Activated CD8-positive, alpha-beta memory T cell treated with anti-CD3 and anti-CD28 coated beads, Interleukin-2, amount 50 U/mL, for 1 hour (primary cell): Measurements from ENCODE around the gene SYT9.

ENCODE experiments used
- DNase-seq: peaks from one replicate; pipeline ENCODE4 v3.0.0-alpha.2; 2020; ENCODE audit errors: extremely low read depth

Gene SYT9, protein sequence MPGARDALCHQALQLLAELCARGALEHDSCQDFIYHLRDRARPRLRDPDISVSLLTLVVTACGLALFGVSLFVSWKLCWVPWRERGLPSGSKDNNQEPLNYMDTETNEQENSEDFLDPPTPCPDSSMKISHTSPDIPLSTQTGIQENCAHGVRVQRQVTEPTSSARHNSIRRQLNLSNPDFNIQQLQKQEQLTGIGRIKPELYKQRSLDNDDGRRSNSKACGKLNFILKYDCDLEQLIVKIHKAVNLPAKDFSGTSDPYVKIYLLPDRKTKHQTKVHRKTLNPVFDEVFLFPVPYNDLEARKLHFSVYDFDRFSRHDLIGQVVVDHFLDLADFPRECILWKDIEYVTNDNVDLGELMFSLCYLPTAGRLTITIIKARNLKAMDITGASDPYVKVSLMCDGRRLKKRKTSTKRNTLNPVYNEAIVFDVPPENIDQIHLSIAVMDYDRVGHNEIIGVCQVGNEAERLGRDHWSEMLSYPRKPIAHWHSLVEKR

DNA sequence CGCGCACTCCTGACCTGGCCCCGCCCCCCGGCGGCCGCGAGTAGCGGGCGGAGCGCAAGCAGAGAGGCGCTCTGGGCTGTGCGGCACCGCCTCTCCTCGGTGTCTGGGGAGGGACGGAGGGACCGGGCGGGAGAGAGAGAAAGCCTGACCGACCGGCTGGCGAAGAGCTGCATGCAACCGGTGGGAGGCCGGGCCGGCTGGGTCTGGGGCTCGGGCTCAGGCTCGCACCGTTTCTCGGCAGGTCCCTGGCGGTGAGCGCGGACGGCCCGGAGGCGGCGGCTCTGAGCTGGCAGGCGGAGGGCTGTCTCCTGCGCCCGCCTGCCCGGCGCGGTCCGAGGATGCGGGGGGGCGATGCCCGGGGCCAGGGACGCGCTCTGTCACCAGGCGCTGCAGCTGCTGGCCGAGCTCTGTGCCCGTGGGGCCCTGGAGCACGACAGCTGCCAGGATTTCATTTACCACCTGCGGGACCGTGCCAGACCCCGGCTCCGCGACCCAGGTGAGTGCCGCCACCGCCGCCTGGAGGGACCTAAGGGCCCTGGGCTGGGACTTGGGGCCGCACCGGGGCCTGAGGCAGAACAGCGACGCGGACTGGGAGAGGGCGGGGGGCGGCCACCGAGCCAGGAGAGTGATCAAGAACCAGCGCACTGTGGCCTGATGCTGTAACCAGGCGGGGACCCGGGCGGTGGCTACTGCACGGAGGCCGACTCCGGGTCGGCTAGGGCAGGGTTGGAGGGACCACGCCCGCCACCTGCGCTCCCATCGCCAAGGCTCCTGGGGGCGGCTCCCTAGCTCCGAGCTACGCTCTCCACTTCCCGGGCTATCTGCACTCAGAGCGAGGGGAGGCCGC is at the start of gene SYT9:
Gene SYT9, plus strand, starts transcription at position 69 of the 847 bp plus-strand sequence. Its CDS starts 283 bp downstream, at position 352.
- no peak for DNase-seq

DNA sequence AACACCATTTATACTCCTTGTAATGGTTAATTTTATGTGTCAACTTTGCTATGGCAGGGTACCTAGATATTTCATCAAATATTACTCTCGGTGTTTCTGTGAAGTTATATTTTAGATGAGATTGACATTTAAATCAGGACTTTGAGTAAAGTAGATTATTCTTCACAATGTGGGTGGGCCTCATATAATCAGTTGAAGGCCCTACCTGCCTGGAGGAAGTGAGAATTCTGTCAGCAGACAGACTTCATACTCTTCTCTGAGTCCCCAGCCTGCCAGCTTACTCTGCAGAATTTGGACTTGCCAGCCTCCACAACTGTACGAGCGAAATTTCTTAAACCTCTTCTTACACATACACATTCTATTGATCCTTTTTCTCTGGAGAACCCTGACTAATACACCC is 49.3 kb upstream of the SYT9 start:
- no peak for DNase-seq

DNA sequence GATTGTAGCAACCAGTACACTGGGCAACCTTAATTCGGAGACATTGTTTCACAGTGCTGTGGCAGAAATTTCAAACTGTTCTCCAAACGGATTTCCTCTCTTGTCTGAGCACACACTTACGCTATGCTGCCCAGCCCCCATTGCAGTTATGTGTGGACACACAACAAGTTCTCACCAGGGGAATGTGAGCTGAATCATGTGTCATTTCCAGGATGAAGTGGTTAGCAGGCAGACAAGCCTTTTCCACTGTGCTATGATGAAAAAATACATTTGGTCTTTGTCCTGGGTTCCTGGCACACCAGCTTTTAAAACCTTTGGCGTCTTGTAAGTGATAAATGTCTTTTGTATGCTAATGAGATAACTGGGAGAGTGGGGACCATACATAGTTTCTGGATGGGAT is 46.9 kb upstream of the SYT9 start:
- DNase-seq, result no peak

DNA sequence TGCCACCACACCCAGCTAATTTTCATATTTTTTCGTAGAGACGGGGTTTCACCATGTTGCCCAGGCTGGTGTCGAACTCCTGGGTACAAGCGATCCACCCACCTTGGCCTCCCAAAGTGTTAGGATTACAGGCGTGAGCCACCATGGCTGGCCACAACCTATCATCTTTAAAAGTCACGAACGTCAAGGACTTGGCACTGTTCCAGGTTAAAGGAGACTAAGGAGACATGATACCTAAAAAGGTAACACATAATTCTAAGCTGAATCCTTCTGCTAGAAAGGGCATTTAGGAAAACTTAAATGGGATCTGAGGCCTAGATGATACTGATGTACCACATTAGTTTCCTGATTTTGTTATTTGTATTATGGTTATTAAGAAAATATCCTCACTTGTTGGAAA is 43.3 kb upstream of the SYT9 start:
- no peak for DNase-seq

DNA sequence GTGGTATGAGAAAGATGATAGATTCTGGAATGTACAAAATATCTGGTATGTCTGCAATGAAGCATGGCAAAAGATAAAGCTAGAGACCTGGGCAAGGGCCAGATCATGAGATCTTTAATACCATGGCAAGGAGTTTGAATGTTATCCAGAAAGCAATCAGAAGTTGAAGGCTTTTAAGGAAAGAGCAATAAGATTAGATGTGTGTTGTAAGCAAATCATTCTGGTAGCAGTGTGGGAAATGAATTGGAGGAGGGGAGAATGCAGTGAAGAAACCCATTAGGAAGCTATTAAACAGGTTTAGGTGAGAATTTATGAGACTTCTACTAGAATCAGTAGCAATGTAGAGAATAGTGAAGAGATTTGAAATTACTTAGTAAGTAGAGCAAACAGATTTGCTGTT is 32.2 kb upstream of the SYT9 start:
- no peak for DNase-seq

DNA sequence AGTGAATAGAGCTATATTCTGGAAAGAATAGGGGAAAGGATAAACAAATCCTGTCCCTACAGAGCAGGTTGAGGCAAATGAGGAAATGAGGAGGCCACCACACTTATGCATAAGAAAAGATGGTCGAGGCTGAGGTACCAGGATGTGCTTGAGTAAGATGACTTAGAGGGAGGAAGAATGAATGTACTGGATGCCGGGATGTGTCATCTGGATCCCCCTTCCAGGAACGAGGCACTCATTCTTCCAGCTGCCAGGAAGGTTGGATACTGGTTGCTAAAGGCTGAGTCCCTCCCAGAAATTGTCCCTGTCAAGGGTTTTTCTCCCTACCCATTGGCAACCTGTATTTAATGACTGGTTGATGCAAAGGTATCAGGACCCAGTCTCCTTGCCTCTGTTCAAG is 31.1 kb upstream of the SYT9 start:
- DNase-seq, result no peak

DNA sequence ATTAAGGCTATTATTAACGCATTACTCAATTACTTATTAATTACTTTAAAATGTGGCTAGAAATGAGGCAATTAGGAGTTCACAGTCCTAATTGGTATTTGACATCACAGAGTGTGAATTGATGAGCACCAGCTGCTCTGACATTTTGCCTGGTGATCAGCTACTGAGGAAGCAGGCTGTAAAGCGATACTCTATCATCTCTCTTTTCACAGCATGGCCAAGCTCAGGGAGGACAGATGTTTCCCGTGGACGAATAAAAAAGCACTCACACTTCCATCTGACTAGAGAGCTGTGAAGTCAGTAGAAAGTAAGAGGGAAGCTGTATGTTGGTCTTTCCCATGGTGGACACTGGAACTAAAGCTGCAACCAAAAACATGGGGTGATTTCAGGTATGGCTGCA is 29.1 kb upstream of the SYT9 start:
- no peak for DNase-seq

DNA sequence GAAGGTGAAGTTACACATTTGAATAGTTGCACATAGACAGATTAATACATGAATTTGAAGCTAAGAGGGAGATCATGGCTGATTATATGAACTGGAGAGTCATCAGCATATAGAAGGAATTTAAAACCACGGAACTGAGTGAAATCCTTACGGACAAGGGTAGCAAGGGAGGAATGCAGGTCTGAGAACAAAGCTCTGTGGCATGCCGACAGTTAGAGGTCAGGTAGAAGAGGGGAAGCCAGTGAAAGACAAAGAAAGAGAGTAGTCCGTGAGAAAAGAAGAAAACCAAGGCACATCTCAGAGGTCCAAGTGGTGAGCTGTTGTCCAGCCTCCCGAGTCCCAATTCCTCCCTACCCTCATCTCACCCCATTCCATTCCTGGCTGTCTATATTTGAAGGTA is 11.8 kb upstream of the SYT9 start:
- DNase-seq, result no peak

DNA sequence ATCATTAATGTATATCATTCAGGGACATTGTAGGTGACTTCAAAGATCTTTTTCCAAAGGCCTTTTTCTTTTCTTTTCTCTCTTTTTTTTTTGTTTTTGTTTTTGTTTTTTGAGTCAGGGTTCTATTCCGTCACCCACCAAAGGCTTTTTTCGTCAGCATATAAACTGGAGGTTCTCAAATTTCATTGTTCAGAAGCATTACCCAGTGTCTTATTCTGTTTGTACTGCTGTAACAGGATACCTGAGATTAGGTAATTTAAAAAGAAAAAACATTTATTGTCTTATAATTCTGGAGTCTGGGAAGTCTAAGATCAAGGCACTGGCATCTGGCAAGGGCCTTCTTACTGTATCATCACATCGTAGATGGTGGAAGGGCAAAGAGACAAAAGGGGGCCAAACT is 6.4 kb upstream of the SYT9 start:
- no peak for DNase-seq

DNA sequence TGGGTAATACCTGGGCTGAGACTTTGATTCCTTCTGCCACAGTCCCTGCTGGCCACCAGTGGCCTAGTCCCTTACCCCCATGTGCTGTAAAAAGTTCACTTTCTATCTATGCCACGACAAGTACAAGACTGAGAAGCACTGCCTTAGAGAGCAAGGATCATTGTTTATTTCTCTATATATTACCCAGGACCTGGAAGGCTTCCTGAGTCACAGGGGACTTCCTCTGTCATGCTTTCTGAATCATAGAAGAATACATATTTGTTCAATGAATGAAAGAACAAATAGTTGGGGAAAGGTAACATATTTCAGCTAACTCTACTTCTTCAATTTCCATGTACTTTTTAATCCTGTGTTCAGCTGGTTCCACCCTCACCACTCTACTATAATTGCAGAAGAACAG is 5.5 kb upstream of the SYT9 start:
- DNase-seq, result no peak

DNA sequence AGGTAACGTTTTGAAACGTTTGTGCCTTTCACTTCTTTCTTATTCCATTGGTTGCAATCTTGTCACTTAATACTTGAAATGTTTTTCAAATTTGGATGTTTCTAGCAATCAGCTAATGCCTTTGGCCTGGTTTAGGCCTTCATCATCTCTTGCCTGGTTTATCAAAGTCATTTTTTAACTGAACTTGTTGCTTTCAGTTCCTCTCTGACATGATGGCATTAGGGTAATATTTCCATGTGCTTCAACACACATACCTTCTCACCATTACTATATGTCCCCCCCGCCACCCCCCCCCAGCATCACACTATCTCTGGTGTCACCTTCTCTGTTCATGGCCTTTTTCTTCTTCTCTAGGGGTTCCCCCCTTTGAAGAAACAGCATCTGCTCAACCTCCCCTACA is 1.5 kb upstream of the SYT9 start:
- DNase-seq, result no peak

DNA sequence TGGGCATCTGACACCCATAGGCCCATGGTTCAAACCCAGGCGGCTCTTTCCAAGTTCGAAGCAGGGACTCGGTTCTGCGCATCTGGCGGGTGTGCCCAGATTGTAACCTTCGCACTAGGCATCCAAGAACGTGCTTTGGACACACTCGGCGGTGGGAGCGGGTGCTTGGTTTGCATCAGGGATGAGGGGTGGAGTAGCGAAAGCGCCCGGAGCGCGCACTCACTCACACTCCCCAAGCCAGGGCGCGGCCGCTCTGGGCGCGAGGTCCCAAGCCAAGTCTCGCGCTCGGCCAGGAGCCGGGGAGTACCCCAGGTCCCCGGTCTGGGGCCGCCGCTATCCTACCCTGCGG is 243 bp upstream of the SYT9 start:
- DNase-seq, result no peak

DNA sequence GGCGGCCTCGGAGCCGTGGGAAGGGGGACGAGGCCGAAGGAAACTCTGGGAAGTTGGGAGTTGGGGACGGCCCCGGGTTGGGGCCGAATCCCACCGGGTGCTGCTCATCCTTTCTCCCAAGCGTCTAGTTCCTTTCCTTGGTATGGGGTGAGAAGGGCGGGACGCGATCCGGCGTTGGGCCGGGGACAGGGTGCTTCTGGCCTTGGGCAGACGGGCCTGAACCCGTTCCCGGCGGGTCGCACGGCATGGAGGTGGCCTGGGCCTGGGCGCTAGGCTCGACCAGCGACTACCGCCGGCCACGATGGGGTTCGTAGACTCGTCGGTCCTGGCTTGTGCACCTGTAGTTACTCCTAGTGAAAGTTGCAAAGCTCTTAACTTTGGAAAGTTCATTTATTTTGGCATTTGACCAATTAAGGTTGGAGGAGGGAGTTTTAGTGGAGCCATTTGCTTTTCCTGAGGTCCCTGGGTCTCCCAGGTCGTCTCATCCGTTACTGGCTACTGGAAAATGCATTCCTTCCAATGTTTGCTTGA is 1.0 kb downstream of the SYT9 start:
- DNase-seq, result no peak

DNA sequence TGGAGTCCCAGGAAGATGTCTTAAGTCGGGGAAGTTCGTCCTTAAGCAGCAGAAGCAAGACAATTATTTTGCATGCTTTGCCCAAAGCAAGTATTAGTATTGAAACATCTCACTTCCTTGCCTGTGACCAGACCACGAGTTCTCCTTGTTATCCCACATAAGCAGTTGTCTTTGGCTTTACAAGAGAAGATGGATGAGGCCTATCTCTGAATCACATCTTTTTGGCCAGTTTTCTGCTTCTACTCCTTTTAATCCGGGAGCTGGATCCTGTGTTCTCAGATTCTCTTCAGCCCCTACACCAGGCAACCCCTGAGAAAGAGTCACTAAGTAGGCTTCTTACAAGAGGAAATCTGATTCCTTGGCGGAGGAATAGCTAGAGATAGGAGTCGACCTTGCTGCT is 2.1 kb downstream of the SYT9 start:
- DNase-seq, result no peak

DNA sequence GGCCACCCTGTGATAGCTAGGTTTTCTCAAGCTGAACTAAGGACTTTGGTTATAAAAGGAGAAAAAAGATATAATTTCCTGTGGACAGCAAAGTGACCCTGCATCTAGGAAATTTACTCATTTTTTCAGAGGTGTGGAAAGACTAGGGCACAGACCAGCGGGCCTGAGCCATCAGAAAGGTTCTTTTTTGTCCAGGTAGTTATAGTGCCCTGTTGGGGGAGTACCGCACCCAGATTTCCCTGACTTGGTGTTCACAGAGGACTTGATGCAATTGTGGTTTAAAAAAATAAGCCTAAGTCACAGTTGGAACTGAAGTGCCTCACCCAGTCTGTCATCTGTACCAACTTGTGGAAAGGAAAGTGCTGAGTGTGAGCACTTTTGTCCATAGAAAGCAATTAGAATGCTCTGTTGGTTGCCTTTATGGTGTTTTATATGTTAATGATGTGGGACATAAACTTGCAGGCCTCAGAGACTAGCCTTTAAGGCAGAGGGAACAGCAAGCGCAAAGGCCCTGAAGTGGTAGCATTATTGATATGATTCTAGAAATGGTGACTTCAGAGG is 3.1 kb downstream of the SYT9 start:
- DNase-seq, result no peak

DNA sequence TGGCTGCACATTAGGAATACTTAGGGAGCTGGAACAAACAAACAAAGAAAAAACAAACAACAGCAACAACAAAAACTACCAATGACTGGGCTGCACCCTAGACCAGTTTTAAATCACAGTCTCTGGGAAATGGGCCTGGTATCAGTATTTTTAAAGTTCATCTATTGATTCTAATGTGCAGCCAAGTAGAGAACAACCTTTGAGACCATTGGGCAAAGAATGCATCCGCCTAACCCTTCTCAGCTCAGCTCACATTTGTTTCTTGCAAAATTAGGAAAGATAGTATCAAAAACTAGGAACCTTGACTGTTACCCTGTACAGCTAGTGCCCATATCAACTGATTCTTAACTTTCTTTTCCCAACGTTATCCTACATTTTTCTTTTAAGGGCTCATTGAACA is 5.2 kb downstream of the SYT9 start:
- DNase-seq, result no peak

DNA sequence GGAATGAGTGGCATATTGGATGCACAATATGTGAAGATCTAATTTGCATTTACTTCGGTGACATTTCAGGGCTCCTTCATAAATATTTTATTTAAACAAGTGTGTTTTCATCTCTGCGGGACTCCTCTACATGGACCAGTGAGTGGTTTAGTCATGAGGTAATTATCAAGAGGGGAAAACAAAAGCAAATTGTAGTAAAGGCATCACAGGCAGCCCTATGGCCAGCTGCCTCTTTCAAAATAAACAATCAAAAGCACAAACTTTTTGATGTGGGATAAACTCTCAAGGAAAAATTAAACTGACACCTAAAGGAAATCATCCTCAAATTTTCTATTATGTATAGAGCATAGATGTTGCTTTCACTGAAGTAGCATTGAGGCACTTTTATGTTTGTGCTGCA is 6.0 kb downstream of the SYT9 start:
- no peak for DNase-seq

DNA sequence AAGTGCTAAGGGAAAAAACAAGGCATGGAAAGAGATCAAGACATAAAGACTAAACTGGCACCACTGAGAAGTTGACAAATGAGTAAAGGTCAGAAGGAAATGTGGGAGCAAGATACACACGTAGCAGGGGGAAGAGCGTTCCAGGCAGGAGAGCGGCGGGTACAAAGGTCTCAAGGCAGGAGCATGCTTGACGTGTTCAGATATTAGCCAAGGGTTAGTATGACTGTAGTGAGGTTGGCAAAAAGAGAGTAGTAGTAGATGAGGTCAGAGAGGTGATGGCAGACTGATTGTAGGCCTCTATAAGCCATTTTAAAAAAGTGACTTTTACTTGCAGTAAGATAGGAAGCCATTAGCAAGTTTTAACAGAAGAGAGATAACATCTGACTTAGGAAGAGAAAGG is 9.9 kb downstream of the SYT9 start:
- no peak for DNase-seq

DNA sequence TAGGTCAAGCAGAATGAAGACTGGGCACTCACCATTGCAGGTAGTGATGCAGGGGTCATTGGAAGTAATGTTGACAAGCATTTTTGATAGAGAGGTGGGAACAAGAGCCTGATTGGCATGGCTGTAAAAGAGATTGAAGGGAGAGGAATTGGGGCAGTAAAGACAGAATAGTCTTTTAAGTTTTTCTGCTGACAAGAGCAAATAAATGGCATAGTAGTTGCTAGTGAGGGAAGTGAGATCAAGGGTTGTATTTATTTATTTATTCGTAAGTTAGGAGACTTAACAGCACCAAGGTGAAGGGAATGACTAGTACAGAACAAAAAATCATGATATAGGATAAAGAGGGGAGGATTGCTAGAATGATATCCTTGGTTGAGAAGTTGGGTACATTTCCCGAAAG is 11.0 kb downstream of the SYT9 start:
- DNase-seq, result no peak

DNA sequence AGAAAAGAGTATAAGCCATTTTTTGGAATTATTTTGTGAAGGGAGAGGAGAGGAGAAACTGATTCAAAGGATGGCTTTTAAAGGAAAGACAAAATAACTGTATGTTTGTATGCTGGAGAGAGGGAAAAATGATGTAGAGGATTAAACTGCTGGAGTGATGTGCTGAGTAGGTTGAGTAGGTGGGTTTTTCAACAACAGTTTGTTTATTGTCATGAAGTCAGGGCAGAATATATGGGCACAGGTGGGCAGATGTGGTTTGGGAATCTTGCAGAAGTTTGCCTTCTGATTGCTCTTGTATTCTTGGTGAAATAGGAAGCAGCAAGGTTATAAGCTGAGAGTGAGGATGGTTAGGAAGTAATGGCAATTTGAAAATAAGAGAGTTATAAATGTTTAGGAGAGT is 12.1 kb downstream of the SYT9 start:
- DNase-seq, result no peak

DNA sequence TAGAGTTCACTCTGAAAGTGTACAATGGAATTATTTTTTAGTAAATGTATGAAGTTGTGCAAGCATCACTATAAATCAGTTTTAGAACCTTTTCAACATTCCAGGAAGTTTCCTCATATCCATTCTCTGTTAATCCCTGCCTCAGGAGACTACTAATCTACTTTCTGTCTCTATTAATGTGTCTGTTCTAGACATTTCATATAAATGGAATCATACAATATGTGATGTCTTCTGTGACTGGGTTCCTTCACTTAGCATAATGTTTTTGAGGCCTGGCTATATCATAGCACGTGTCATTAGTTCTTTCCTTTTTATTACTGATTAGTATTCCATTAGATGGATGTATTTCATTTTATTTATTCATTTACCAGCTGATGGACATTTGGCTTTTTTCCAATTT is 17.1 kb downstream of the SYT9 start:
- no peak for DNase-seq

DNA sequence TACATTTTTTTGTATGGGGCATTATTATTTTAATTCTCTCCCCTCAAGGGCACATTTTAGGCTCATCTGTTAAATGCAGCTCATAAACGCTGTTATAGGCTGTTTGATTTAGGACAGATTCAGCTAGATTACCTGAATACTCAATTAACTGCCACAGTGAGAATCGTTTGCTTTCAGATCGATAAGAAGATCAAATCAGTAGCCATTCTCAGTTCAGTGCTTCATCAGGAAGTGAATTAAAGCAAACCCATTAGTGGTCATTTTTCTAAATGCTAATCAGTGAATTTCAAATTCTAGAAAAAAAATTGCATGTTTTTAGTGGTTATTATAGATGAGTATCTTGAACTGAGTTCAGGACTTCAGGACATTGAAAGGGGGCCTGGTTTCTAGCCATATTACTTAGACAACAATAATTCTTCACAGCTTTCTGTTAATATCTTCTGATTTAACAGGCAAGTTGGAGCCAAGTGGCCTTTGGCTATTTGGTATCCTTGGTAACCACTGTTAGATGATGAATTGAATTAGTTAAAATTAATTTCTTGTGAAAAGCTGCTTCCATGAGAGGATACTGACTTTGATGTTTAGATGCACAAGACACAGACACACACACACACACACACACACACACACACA is 18.6 kb downstream of the SYT9 start:
- no peak for DNase-seq
